ENCODE measurements around the gene ATG9A.
A peak's percentile ranks its signal among the peaks of the same experiment; 100 is the strongest.

The ATG9A gene

GRCh38 chr2:219178377-219179175, 50.9 kb downstream of the ATG9A start:
- FAIRE-seq, result peak; percentile 48
- no peak for DNase-seq (ENCODE audit: insufficient read length, low spot score)

DNA sequence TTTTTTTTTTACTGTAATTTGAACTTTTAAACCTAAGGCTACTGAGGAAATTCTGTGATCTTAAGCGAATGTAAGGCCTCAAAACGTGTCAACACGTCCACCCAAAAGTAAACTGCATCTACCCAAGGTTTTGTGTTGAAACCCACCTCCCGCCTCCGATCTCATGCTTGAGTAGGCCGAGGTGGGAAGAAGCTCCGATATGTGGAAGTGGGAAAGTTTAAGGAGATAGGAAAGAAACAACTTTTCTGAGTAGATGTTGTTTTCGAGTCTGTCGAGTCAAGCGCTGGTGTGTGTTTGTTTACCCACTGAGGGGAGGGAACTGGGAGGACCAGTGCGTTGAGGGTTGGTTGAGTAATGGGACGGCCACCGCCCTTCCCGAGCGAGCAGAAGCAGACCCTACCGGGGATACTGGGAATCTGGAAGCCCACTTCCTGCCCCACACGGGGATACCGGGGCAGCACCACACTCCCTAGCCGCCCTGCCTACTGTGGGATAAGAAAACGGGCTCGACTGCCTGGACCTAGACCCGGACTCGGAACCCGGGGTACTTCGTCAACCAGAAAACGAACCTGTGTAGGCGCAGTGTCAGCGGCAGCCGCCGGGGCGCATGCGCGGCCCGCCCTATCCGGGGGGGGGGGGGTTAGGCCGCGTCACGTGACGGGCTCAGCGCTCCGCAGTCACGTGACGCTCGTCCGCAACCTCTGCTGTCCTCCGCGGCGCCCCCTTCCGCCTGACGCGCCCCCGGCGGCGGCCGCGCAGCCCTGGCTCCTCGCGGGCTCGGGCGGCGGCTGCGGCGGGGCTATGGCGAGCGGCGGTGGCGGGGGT, 51.7 kb downstream of the ATG9A start, which contains the start of gene RETREG2:
Gene RETREG2 (plus strand): TSS at position 724 of the 825 bp plus-strand sequence. CDS start 78 bp downstream, at position 802.
- peak; percentile 96 for DNase-seq (ENCODE audit: insufficient read length, low spot score)
- FAIRE-seq, result peak; percentile 23

DNA sequence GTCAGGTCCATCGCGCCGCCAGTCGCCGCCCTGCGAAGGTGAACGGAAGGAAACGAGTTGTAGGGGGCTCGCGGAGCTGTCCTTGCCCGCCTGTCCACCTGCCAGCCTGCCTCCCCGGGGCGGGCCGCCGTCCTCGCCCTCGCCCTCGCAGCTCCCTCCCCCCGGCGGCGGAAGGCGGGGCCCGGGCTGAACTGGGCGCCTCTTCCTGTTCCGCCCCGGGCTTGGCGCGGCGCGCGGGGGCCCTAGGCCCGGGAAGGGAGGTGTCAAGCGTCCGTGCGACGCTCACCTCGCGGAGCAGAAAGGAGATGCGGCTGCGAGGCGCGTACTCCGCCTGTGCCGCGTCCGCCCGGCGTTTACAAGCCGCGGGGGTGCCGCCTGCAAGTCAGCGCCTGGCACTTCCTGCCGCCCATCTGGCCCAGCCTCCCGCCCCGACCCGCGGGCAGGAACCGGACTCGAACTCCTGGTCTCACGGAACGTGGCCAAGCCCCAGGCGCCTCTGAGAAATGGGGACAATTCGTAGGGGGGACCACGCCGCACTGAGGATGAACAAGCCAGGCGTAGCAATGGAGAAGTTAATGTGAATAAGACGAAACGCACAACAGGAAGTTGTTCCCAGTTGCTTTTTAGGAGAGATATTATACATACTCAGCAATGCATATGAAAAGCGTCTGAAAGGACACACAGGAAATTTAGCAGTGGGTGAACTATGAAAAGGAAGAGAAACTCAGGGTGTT, 52.5 kb downstream of the ATG9A start, which contains the start of gene CNPPD1:
Gene CNPPD1 (minus strand): TSS at position 108 of the 734 bp plus-strand sequence. CDS start 97 bp downstream, at position 11.
- FAIRE-seq, result peak; percentile 88
- DNase-seq (ENCODE audit: insufficient read length, low spot score), result peak; percentile 82

DNA sequence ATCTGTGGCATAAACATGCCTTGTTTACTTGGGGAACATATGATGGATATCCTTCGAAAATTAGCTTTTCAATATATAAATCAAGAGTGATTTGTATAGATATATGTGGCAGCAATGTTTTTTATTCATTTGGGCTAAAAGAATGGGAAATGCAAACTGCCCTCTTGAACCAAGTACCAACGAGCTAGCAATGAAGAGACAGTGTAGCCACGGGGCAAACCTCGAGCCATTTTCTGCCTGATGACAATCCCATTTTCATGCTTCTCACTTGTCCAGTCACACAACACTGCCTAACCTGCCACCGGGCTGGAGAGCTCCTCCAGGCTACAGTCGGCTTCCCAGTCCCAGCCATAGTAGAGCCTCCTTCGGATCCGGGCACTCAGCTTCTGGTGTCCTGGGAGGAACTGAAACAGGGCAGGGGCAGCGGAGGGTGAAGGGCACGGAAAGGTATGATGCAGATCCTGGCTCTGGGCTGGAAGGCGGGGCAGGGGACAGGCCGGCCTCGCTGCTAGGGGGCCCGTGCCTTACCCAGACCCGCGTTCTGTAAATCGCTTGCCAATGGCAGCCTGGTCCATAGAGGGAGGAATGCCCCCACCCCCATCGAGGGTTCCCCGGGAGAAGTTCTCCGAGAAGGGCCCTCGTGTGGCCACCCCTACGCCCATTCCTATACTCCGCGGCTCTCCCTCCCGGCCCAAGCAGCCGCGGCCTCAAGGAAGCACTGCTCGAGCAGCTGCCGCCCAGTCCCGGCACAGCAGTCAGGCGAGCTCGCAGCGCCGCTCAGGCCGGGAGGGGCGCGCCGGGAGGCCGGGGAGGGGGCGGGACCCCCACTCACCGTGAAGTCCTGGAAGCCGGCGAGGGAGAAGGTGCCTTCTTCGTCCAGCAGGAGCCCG, 53.3 kb downstream of the ATG9A start:
- DNase-seq (ENCODE audit: insufficient read length, low spot score), result no peak
- FAIRE-seq, result peak; percentile 68

GRCh38 chr2:219175486-219175885, 54.0 kb downstream of the ATG9A start:
- FAIRE-seq (no peak), DNase-seq (ENCODE audit: insufficient read length, low spot score) (no peak)

DNA sequence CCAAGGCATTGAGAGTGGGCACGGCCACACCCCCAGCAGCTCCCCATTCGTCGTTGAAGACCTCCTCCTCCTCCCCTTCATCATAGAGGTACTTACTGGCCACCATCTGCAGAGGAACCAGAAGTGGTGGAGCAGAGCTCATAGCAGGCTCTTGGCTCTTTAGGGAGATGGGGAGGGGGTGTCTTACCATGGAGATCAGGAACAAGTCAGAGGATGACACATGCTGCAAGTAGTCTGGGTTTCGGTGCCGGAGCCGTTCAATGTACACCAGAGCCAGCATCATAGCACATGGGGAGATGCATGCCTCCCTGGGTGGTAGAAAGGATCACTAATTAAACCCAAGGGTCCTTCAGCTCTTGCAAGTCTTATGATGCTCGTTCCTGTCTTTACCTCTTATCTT, 54.6 kb downstream of the ATG9A start:
- FAIRE-seq (no peak), DNase-seq (ENCODE audit: insufficient read length, low spot score) (no peak)

DNA sequence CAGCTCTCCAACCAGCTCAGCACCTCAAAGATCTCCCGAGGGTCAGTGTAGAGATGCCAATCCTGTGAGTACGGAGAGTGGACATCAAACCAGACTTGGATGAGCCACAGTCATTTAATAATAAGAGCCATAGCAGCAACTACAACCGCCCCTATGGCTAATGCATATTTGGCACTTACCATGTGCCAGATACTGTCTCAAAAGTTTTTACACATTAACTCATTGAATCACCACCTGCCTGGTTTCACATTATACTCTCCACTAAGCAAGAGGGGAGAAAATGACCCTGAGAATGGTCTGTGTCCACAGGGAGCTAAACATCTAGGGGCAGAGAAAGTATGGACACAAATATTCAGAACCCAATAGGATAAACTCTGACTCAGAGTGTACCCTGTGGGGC, 55.3 kb downstream of the ATG9A start:
- no peak for DNase-seq (ENCODE audit: insufficient read length, low spot score)
- no peak for FAIRE-seq

DNA sequence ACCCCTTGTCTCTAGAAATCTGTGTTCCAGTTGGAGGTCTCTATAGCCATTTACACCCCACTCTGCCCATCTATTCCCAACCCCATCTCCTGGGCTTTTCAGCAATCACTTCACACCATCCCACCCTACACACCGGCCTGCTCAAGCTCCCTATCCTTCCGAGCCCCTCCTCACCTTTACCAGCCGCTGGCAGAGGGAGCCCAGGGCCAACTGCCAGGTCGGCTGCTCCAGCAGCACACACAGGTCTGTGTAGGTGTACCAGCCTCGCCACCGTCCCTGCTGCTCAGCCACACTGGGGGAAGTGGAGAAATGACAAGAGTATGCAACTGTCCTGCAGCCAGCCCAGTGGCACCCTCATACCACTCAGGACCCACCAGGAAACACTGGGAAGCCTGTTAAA, 56.3 kb downstream of the ATG9A start:
- DNase-seq (ENCODE audit: insufficient read length, low spot score) (no peak), FAIRE-seq (no peak)

GRCh38 chr2:219172231-219173154, 56.9 kb downstream of the ATG9A start:
- no peak for DNase-seq (ENCODE audit: insufficient read length, low spot score)
- no peak for FAIRE-seq

GRCh38 chr2:219171231-219171651, 58.2 kb downstream of the ATG9A start:
- FAIRE-seq (peak; percentile 74), DNase-seq (ENCODE audit: insufficient read length, low spot score) (no peak)

- DNase-seq (ENCODE audit: insufficient read length, low spot score) (no peak), FAIRE-seq (no peak)
These were observed 59.3 kb downstream of the ATG9A start, which contains the start of gene SLC23A3 for GRCh38 chr2:219169930-219170654. Gene SLC23A3 (minus strand): TSS chr2:219170029. CDS start chr2:219169984, 45 bp downstream.

Data from GM19239 (cell line).